ENCODE measurements around the gene GRID1. TPM values are rescaled to one million over a fixed set of nuclear protein-coding genes. Genes with fewer than 3 reads are reported as not detected.

Gene GRID1
- total and polyA plus RNA-seq, 10 donors, result 0.06 to 0.42 (median 0.15) TPM; not detected in 4

DNA sequence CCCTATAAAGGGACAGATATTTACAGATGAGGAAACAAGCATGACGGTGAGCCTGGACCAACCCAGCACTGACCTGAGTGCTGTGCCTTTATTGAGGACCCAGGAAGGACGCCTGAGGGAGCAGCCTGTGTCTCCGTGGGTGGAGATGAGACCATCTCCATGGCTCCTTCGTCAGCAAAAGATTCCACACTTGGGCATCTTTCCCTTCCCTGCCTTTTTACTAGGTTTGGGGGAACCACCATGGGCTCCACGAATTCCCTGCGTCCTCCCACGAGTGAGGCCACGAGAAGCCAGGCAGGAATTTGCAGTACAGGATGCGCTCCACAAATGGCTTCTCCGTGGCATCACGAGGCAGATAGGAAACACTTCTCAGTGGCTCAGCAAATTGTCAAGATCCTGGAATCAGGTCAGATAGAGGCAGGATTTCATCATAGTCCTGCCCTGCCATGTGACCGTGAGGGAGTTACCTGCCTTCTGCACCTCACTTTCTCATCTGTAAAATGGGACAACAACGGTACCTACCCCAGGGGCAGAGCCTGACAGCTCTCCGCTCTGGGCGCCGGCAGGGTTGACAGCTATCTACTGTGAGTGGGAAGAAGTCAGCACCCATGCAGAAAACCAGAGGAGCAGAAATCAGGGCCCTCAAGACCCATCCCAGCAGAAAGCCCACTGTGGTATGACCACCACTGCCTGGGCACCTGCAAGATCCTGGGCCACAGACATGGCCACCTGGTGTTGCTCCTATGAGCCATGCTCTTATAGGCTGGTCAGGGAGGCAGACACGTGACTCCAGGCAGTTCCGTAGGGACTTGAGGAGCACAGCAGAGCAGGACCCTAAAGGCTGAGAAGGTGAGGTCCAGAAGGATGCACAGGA is 80.1 kb downstream of the GRID1 start:
- WGBS, 5 donors, result 80 to 88% (median 83%) methylated on average over 15 to 18 of the region's 18 CpGs
- no peak overlapping the region for H3K4me3 ChIP-seq
- H3K27ac ChIP-seq, result no peak overlapping the region
- intact Hi-C loops (cut with DNase I; ENCODE audit: low total_unique reads), result no loop called here
- H3K9me3 ChIP-seq, result no peaks in the 10 kb centered on the region
- H3K27me3 ChIP-seq (replicated peaks in 1 of 7), result peaks cover 0 to 12% (median 0%) of the 10 kb centered on the region in 7 donors
- TF ChIP-seq POLR2AphosphoS5 (IDR thresholded peaks at IDR 0.05), result no peak
- TF ChIP-seq CTCF (IDR thresholded peaks at IDR 0.05 in 8 of 11, conservative IDR thresholded peaks at IDR 0.05 in 3 of 11), result no peak
- TF ChIP-seq POLR2A (IDR thresholded peaks at IDR 0.05), result no peak
- H3K36me3 ChIP-seq, result no peaks in the 10 kb centered on the region
- H3K4me1 ChIP-seq, result no peaks in the 10 kb centered on the region
- peak; percentile 60 for DNase-seq

DNA sequence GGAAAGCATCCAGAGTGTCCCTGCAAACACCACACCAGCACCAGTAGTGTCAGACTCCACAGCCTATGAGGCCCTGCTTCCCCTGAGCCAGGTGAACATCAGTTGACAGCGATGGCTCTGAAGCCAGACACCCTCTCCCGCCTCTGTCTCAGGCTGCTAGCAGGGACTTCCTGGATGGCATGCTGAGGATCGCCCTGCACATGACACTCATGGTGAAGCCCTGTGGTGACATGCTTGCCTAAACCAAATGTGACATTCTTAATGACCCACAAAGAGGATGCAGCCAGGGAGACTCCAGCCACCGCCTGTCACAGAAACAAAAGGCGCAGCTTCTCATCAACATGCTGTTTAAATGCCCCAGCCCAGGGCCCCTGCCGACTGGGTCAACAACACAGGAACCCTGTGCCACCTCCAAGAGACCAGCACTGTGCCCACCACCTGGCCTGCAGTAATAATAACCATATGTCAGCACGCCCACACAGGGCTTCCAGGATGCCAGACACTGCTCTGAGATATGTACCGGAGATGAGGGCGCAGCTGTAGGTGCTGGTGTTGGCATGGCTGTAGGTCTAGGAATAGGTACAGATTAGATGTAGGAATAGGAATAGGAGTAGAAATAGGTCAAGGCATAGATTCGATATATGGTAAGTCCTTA is 81.3 kb downstream of the GRID1 start:
- WGBS, 5 donors, result 80 to 86% (median 83%) methylated on average over 4 to 10 of the region's 10 CpGs
- Histone ChIP-seq H3K4me1 (no peaks in the 10 kb centered on the region), H3K27me3 (replicated peaks in 1 of 7) (peaks cover 0 to 12% (median 0%) of the 10 kb centered on the region in 7 donors), H3K27ac (no peak overlapping the region), H3K9me3 (peaks cover 0 to 11% (median 3%) of the 10 kb centered on the region in 8 donors), H3K36me3 (no peaks in the 10 kb centered on the region), H3K4me3 (no peak overlapping the region)
- intact Hi-C loops (cut with DNase I; ENCODE audit: low total_unique reads), result no loop called here
- DNase-seq, result peak; percentile 47
- TF ChIP-seq CTCF (IDR thresholded peaks at IDR 0.05 in 8 of 11, conservative IDR thresholded peaks at IDR 0.05 in 3 of 11) (no peak), POLR2AphosphoS5 (IDR thresholded peaks at IDR 0.05) (no peak), POLR2A (IDR thresholded peaks at IDR 0.05) (no peak)

GRCh38 chr10:86284355-86285105 is 82.1 kb downstream of the GRID1 start:
- peak; percentile 64 for DNase-seq
- 59 to 72% (median 63%) methylated on average over 8 to 11 of the region's 11 CpGs for WGBS, 5 donors
- peaks cover 0 to 18% (median 10%) of the 10 kb centered on the region in 8 donors for H3K9me3 ChIP-seq

More at GRCh38 chr10:86284355-86285105, 82.1 kb downstream of the GRID1 start:
- TF ChIP-seq POLR2AphosphoS5 (IDR thresholded peaks at IDR 0.05) (no peak), POLR2A (IDR thresholded peaks at IDR 0.05) (no peak), CTCF (IDR thresholded peaks at IDR 0.05 in 8 of 11, conservative IDR thresholded peaks at IDR 0.05 in 3 of 11) (no peak)
- no peak overlapping the region for H3K27ac ChIP-seq
- H3K27me3 ChIP-seq (replicated peaks in 1 of 7), result peaks cover 0 to 12% (median 0%) of the 10 kb centered on the region in 7 donors
- H3K4me3 ChIP-seq, result no peak overlapping the region
- no peaks in the 10 kb centered on the region for H3K4me1 ChIP-seq
- intact Hi-C loops (cut with DNase I; ENCODE audit: low total_unique reads), result no loop called here
- H3K36me3 ChIP-seq, result no peaks in the 10 kb centered on the region
